HCT116 (cell line): Measurements from ENCODE around the gene ESR1. TPM values are rescaled to one million over a fixed set of nuclear protein-coding genes. Genes with fewer than 3 reads are reported as not detected.

ENCODE experiments used
- ATAC-seq: fragments of 200-7000 bp; cut with Tn5 transposase; 2 replicates; pipeline ENCODE4 v1.9.1; 2020; ENCODE audit warnings: mild to moderate bottlenecking, moderate library complexity
- BruUV-seq: library from RNA; stranded (reverse); fragments of 400-500 nt; replicated peaks from 2 replicates; lab custom pipeline; 2021; lab: Mats Ljungman, UMichigan
- CTCF ChIA-PET: fragments of 300-600 bp; sonication (Branson Sonifier 250); formaldehyde crosslinking; loops from one replicate; lab custom pipeline; 2021; ENCODE audit warnings: antibody characterized with exemption; lab: Charles Lee
- POLR2A ChIA-PET: fragments of 300-600, 350-600 bp; sonication (Branson Sonifier 250); formaldehyde crosslinking; loops from one replicate; lab custom pipeline; 2021; ENCODE audit warnings: antibody characterized with exemption; lab: Charles Lee
- RAD21 ChIA-PET, 2 experiments: fragments of 300-600 bp; sonication (Branson Sonifier 250); formaldehyde crosslinking; loops; one replicate each; lab custom pipeline; 2023; ENCODE audit warnings: low total read pairs in 2 of 2; ENCODE audit not compliant: uncharacterized antibody in 2 of 2, unreplicated experiment in 2 of 2, low non-redundant PET in 1 of 2; lab: Charles Lee
- DNase-seq: peaks from one replicate; pipeline ENCODE4 v3.0.0-alpha.2; 2010; ENCODE audit warnings: low read depth, low spot score
- H2AFZ ChIP-seq: fragments of 200-600 bp; shearing (Covaris generic), sonication (generic); 2 replicates; pipeline ENCODE4 v1.6.1; 2017; ENCODE audit warnings: low read depth, mixed run types, mixed read lengths, antibody characterized with exemption, low read length; ENCODE audit not compliant: poor library complexity, severe bottlenecking
- H3K27ac ChIP-seq: 2 replicates; pipeline ENCODE4 v1.5.1; 2012; ENCODE audit warnings: low read depth, low read length
- H3K27me3 ChIP-seq: fragments of 200-600 bp; sonication (generic); 2 replicates; pipeline ENCODE4 v1.6.1; 2016; ENCODE audit warnings: mixed run types, low read length, mixed read lengths; ENCODE audit not compliant: insufficient read depth
- H3K36me3 ChIP-seq, 2 experiments: fragments of 200-500 bp in 1 of 2; fragments of 200-600 bp in 1 of 2; sonication (Bioruptor generic) in 1 of 2; sonication (generic) in 1 of 2; 2 replicates each; pipeline versions ENCODE4 v1.5.1 to v1.6.1; 2014 to 2016; ENCODE audit warnings: low read length in 2 of 2, inconsistent platforms in 1 of 2, mixed read lengths in 1 of 2, mixed run types in 1 of 2; ENCODE audit not compliant: insufficient read depth in 2 of 2, control insufficient read depth in 1 of 2
- H3K4me1 ChIP-seq, 2 experiments: fragments of 200-600 bp in 1 of 2; sonication (generic) in 1 of 2; 2 replicates each; pipeline versions ENCODE4 v1.5.1 to v1.6.1; 2012 to 2017; ENCODE audit warnings: low read length in 2 of 2, inconsistent platforms in 1 of 2, mild to moderate bottlenecking in 1 of 2, mixed read lengths in 1 of 2, mixed run types in 1 of 2, moderate library complexity in 1 of 2; ENCODE audit not compliant: insufficient read depth in 2 of 2, control insufficient read depth in 1 of 2
- H3K4me2 ChIP-seq: fragments of 200-600 bp; sonication (generic); 2 replicates; pipeline ENCODE4 v1.6.1; 2017; ENCODE audit warnings: mixed run types, low read length, mixed read lengths
- H3K4me3 ChIP-seq, 2 experiments: fragments of 200-600 bp in 1 of 2; sonication (generic) in 1 of 2; replicated peaks in 1 of 2; 2 replicates each; pipeline ENCODE4 v1.5.1; 2011 to 2016; ENCODE audit warnings: low read length in 2 of 2, control low read depth in 1 of 2, low read depth in 1 of 2, mild to moderate bottlenecking in 1 of 2, mixed read lengths in 1 of 2, mixed run types in 1 of 2
- H3K79me2 ChIP-seq: fragments of 200-600 bp; sonication (generic); 2 replicates; pipeline ENCODE4 v1.6.1; 2017; ENCODE audit warnings: mild to moderate bottlenecking, mixed run types, low read length, moderate library complexity, mixed read lengths; ENCODE audit not compliant: insufficient read depth
- H3K9ac ChIP-seq: fragments of 200-600 bp; sonication (generic); 2 replicates; pipeline ENCODE4 v1.6.1; 2016; ENCODE audit warnings: low read length, mixed read lengths
- H3K9me2 ChIP-seq: fragments of 200-600 bp; sonication (generic), shearing (Covaris generic); 2 replicates; pipeline ENCODE4 v1.6.1; 2017; ENCODE audit warnings: mixed run types, mild to moderate bottlenecking, moderate library complexity; ENCODE audit not compliant: insufficient read depth
- H3K9me3 ChIP-seq, 2 experiments: fragments of 200-500 bp in 1 of 2; fragments of 200-600 bp in 1 of 2; sonication (Bioruptor generic) in 1 of 2; sonication (generic) in 1 of 2; 2 replicates each; pipeline ENCODE4 v1.6.1; 2014 to 2017; ENCODE audit warnings: low read length in 2 of 2, mixed read lengths in 2 of 2, inconsistent platforms in 1 of 2, low read depth in 1 of 2, mild to moderate bottlenecking in 1 of 2, mixed run types in 1 of 2, moderate library complexity in 1 of 2; ENCODE audit not compliant: control insufficient read depth in 1 of 2, insufficient read depth in 1 of 2
- H4K20me1 ChIP-seq: fragments of 200-600 bp; sonication (generic), shearing (Covaris generic); 2 replicates; pipeline ENCODE4 v1.6.1; 2017; ENCODE audit warnings: mixed run types, mild to moderate bottlenecking, moderate library complexity; ENCODE audit not compliant: insufficient read depth
- CTCF ChIP-seq, 3 experiments: fragments of 200-600 bp in 1 of 3; sonication (generic) in 1 of 3; IDR thresholded peaks in 2 of 3; conservative IDR thresholded peaks in 1 of 3; 2 replicates each; pipeline ENCODE4 v1.5.1; 2012 to 2017; ENCODE audit warnings: low read depth in 2 of 3, low read length in 2 of 3, antibody characterized with exemption in 1 of 3, borderline replicate concordance in 1 of 3, control low read depth in 1 of 3, mild to moderate bottlenecking in 1 of 3, mixed read lengths in 1 of 3, mixed run types in 1 of 3, moderate library complexity in 1 of 3; ENCODE audit not compliant: insufficient read depth in 1 of 3
- ELF1 ChIP-seq: IDR thresholded peaks from 2 replicates; pipeline ENCODE4 v1.6.1; 2012; ENCODE audit warnings: low read depth, borderline replicate concordance
- MAX ChIP-seq: IDR thresholded peaks from 2 replicates; pipeline ENCODE4 v1.6.1; 2012
- POLR2AphosphoS5 ChIP-seq: IDR thresholded peaks from 2 replicates; pipeline ENCODE4 v1.6.1; 2011; ENCODE audit warnings: mild to moderate bottlenecking, low read depth, low read length, moderate library complexity
- RAD21 ChIP-seq: IDR thresholded peaks from 2 replicates; pipeline ENCODE4 v1.6.1; 2012; ENCODE audit warnings: low read depth, mild to moderate bottlenecking
- SP1 ChIP-seq: IDR thresholded peaks from 2 replicates; pipeline ENCODE4 v1.6.1; 2012; ENCODE audit warnings: low read depth
- SRF ChIP-seq: IDR thresholded peaks from 2 replicates; pipeline ENCODE4 v1.6.1; 2012; ENCODE audit warnings: low read depth
- ZFX ChIP-seq: fragments of 450-650 bp; IDR thresholded peaks from 2 replicates; pipeline ENCODE4 v1.6.1; 2017
- intact Hi-C: fragments of 100-400 bp; cut with micrococcal nuclease; formaldehyde crosslinking; loops from 2 replicates; pipeline ENCODE4 v1.10.0; 2022
- total RNA-seq: library from RNA; stranded (reverse); gene quantifications from one replicate; pipeline ENCODE4 v1.2.1, GENCODE V29; 2021; ENCODE audit not compliant: unreplicated experiment
- TF ChIP-seq, protein P1 (sequence below): IDR thresholded peaks from 2 replicates; pipeline ENCODE4 v1.6.1; 2012

The ESR1 gene
- total RNA-seq, 1 experiment from 2014 or later, result 0.17 TPM

GRCh38 chr6:151822252-151823111 is 15.0 kb downstream of the ESR1 start:
- no peaks in the 10 kb centered on the region for H3K36me3 ChIP-seq
- no peak overlapping the region for H3K27ac ChIP-seq
- no peak overlapping the region for H3K9ac ChIP-seq
- no peak overlapping the region for H3K4me3 ChIP-seq
- no peaks in the 10 kb centered on the region for H3K9me2 ChIP-seq
- no peak overlapping the region for H2AFZ ChIP-seq
- TF ChIP-seq, protein P1, sequence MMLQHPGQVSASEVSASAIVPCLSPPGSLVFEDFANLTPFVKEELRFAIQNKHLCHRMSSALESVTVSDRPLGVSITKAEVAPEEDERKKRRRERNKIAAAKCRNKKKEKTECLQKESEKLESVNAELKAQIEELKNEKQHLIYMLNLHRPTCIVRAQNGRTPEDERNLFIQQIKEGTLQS, result no peak
- TF ChIP-seq SP1 (no peak), MAX (no peak), ZFX (no peak), ELF1 (no peak), POLR2AphosphoS5 (no peak), RAD21 (no peak), SRF (no peak), CTCF (IDR thresholded peaks at IDR 0.05 in 2 of 3, conservative IDR thresholded peaks at IDR 0.05 in 1 of 3; ENCODE audit: borderline replicate concordance in 1 of 3, insufficient read depth in 1 of 3, low read depth in 2 of 3, low read length in 2 of 3) (no peak)
- ChIA-PET CTCF (no interaction called here), RAD21 (no interaction called here), POLR2A (no interaction called here)
- no peak overlapping the region for H3K4me2 ChIP-seq
- no peaks in the 10 kb centered on the region for H3K79me2 ChIP-seq
- intact Hi-C loops, result no loop called here
- BruUV-seq, result no TSS peak
- H3K9me3 ChIP-seq, result no peaks in the 10 kb centered on the region
- peaks cover 29% of the 10 kb centered on the region for H3K27me3 ChIP-seq
- DNase-seq (no peak), ATAC-seq (no peak)
- no peaks in the 10 kb centered on the region for H4K20me1 ChIP-seq
- no peaks in the 10 kb centered on the region for H3K4me1 ChIP-seq
